ENCODE results near the gene WDFY3. TPM values are rescaled to one million over a fixed set of nuclear protein-coding genes. Genes with fewer than 3 reads are reported as not detected.

Gene WDFY3
- polyA plus RNA-seq, 1 donor (not counting 4 experiments of a cell fraction or from before 2014, with no cell fraction given) = 28.5 TPM

GRCh38 chr4:84737656-84738055 lies 228.8 kb downstream of the WDFY3 start:
- Histone ChIP-seq H3K4me2 (ENCODE audit: control insufficient read depth, extremely low read depth, insufficient read depth, low read depth, low read length) (no peak overlapping the region), H3K9me1 (ENCODE audit: control insufficient read depth, extremely low read depth, insufficient read depth, low read length) (no peaks in the 10 kb centered on the region), H3K4me3 (ENCODE audit: control insufficient read depth in 2 of 3, extremely low read depth in 1 of 3, insufficient read depth in 2 of 3, low read depth in 1 of 3, low read length in 3 of 3) (no peak overlapping the region), H3K27me3 (ENCODE audit: control insufficient read depth, extremely low read depth, insufficient read depth, low read length) (no peaks in the 10 kb centered on the region), H3K79me2 (ENCODE audit: control insufficient read depth, insufficient read depth, low read length) (no peaks in the 10 kb centered on the region), H2AFZ (ENCODE audit: control insufficient read depth, low read length) (no peak overlapping the region), H3K9ac (ENCODE audit: control insufficient read depth, extremely low read depth, insufficient read depth, low read length) (no peak overlapping the region), H3K27ac (ENCODE audit: control insufficient read depth, insufficient read depth, low read length) (no peak overlapping the region), H4K20me1 (ENCODE audit: control insufficient read depth, extremely low read depth, insufficient read depth, low read length) (no peaks in the 10 kb centered on the region), H3K9me3 (ENCODE audit: control insufficient read depth, low read depth, low read length) (no peaks in the 10 kb centered on the region), H3K4me1 (ENCODE audit: control insufficient read depth, extremely low read depth, insufficient read depth, low read length) (no peaks in the 10 kb centered on the region), H3K36me3 (ENCODE audit: control insufficient read depth in 2 of 2, extremely low read depth in 1 of 2, insufficient read depth in 2 of 2, low read length in 2 of 2) (peaks cover 17 to 21% of the 10 kb centered on the region in 2 experiments)
- DNase-seq (ENCODE audit: low read depth, low spot score) (no peak), FAIRE-seq (no peak)
- TF ChIP-seq, protein P1, sequence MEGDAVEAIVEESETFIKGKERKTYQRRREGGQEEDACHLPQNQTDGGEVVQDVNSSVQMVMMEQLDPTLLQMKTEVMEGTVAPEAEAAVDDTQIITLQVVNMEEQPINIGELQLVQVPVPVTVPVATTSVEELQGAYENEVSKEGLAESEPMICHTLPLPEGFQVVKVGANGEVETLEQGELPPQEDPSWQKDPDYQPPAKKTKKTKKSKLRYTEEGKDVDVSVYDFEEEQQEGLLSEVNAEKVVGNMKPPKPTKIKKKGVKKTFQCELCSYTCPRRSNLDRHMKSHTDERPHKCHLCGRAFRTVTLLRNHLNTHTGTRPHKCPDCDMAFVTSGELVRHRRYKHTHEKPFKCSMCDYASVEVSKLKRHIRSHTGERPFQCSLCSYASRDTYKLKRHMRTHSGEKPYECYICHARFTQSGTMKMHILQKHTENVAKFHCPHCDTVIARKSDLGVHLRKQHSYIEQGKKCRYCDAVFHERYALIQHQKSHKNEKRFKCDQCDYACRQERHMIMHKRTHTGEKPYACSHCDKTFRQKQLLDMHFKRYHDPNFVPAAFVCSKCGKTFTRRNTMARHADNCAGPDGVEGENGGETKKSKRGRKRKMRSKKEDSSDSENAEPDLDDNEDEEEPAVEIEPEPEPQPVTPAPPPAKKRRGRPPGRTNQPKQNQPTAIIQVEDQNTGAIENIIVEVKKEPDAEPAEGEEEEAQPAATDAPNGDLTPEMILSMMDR (optimal IDR thresholded peaks at IDR 0.05 in 1 of 3, IDR thresholded peaks at IDR 0.05 in 1 of 3, conservative IDR thresholded peaks at IDR 0.05 in 1 of 3; ENCODE audit: extremely low read depth in 1 of 3, insufficient read depth in 2 of 3, low read length in 3 of 3) = no peak
- no peak for TF ChIP-seq EZH2 (IDR thresholded peaks at IDR 0.05; ENCODE audit: low read length)
- dilution Hi-C loops (cut with MboI; ENCODE audit: extremely low pct_ligation_motif_present, low sequenced_read_pairs) = no loop called here

- Histone ChIP-seq H3K4me3 (ENCODE audit: control insufficient read depth in 2 of 3, extremely low read depth in 1 of 3, insufficient read depth in 2 of 3, low read depth in 1 of 3, low read length in 3 of 3) (no peak overlapping the region), H3K9me3 (ENCODE audit: control insufficient read depth, low read depth, low read length) (no peaks in the 10 kb centered on the region), H3K36me3 (ENCODE audit: control insufficient read depth in 2 of 2, extremely low read depth in 1 of 2, insufficient read depth in 2 of 2, low read length in 2 of 2) (peaks cover 9 to 10% of the 10 kb centered on the region in 2 experiments), H3K27me3 (ENCODE audit: control insufficient read depth, extremely low read depth, insufficient read depth, low read length) (no peaks in the 10 kb centered on the region), H3K4me2 (ENCODE audit: control insufficient read depth, extremely low read depth, insufficient read depth, low read depth, low read length) (no peak overlapping the region), H3K9ac (ENCODE audit: control insufficient read depth, extremely low read depth, insufficient read depth, low read length) (no peak overlapping the region), H3K4me1 (ENCODE audit: control insufficient read depth, extremely low read depth, insufficient read depth, low read length) (no peaks in the 10 kb centered on the region), H3K79me2 (ENCODE audit: control insufficient read depth, insufficient read depth, low read length) (no peaks in the 10 kb centered on the region), H3K9me1 (ENCODE audit: control insufficient read depth, extremely low read depth, insufficient read depth, low read length) (no peaks in the 10 kb centered on the region), H4K20me1 (ENCODE audit: control insufficient read depth, extremely low read depth, insufficient read depth, low read length) (no peaks in the 10 kb centered on the region), H3K27ac (ENCODE audit: control insufficient read depth, insufficient read depth, low read length) (no peak overlapping the region), H2AFZ (ENCODE audit: control insufficient read depth, low read length) (no peak overlapping the region)
- FAIRE-seq = no peak
- TF ChIP-seq EZH2 (IDR thresholded peaks at IDR 0.05; ENCODE audit: low read length) = no peak
- TF ChIP-seq, protein P1 (optimal IDR thresholded peaks at IDR 0.05 in 1 of 3, IDR thresholded peaks at IDR 0.05 in 1 of 3, conservative IDR thresholded peaks at IDR 0.05 in 1 of 3; ENCODE audit: extremely low read depth in 1 of 3, insufficient read depth in 2 of 3, low read length in 3 of 3) = no peak
- dilution Hi-C loops (cut with MboI; ENCODE audit: extremely low pct_ligation_motif_present, low sequenced_read_pairs) = no loop called here
- DNase-seq (ENCODE audit: low read depth, low spot score) = no peak
These were observed 232.5 kb downstream of the WDFY3 start for GRCh38 chr4:84734037-84734436.
